GM12878 (cell line): ENCODE measurements around the gene RPS6KA2. TPM values are rescaled to one million over a fixed set of nuclear protein-coding genes. Genes with fewer than 3 reads are reported as not detected.

Source experiments
- BCL11A ChIP-seq: IDR thresholded peaks from 2 replicates; pipeline ENCODE4 v1.6.1; 2011; ENCODE audit warnings: low read depth, low read length
- BHLHE40 ChIP-seq, 2 experiments: fragments of 450-650 bp in 1 of 2; IDR thresholded peaks; 2 replicates each; pipeline ENCODE4 v1.6.1; 2011 to 2017; ENCODE audit warnings: low read depth in 2 of 2, borderline replicate concordance in 1 of 2, improper control_type of control experiment in 1 of 2, low read length in 1 of 2, mild to moderate bottlenecking in 1 of 2
- BMI1 ChIP-seq: fragments of 450-650 bp; IDR thresholded peaks from 2 replicates; pipeline ENCODE4 v1.6.1; 2016; ENCODE audit warnings: mild to moderate bottlenecking, moderate library complexity, borderline replicate concordance
- CREM ChIP-seq: IDR thresholded peaks from 2 replicates; pipeline ENCODE4 v1.6.1; 2014; ENCODE audit warnings: antibody characterized with exemption, low read depth
- EZH2 ChIP-seq: IDR thresholded peaks from 2 replicates; pipeline ENCODE4 v1.6.1; 2012; ENCODE audit warnings: low read depth, mild to moderate bottlenecking, control low read depth, inconsistent platforms, low read length, borderline replicate concordance; ENCODE audit not compliant: control insufficient read depth
- POLR2AphosphoS5 ChIP-seq: IDR thresholded peaks from 2 replicates; pipeline ENCODE4 v1.6.1; 2011; ENCODE audit warnings: mild to moderate bottlenecking, low read length, inconsistent platforms
- SPI1 ChIP-seq: IDR thresholded peaks from 2 replicates; pipeline ENCODE4 v1.6.1; 2011; ENCODE audit warnings: low read depth, mild to moderate bottlenecking, low read length, moderate library complexity, borderline replicate concordance; ENCODE audit not compliant: insufficient read depth
- SUPT20H ChIP-seq: IDR thresholded peaks from 2 replicates; pipeline ENCODE4 v1.6.1; 2011; ENCODE audit warnings: low read depth, mild to moderate bottlenecking, low read length, moderate library complexity, borderline replicate concordance; ENCODE audit not compliant: control insufficient read depth
- SUZ12 ChIP-seq: fragments of 200-600 bp; sonication (generic); IDR thresholded peaks from one replicate; pipeline ENCODE4 v1.6.1; 2018; ENCODE audit warnings: antibody characterized with exemption, mild to moderate bottlenecking; ENCODE audit not compliant: unreplicated experiment
- USF2 ChIP-seq: IDR thresholded peaks from 2 replicates; pipeline ENCODE4 v1.6.1; 2011; ENCODE audit warnings: low read depth, low read length, improper control_type of control experiment, borderline replicate concordance
- ZNF207 ChIP-seq: fragments of 450-650 bp; IDR thresholded peaks from 2 replicates; pipeline ENCODE4 v1.6.1; 2014; ENCODE audit warnings: antibody characterized with exemption, mild to moderate bottlenecking, borderline replicate concordance
- ZNF687 ChIP-seq: fragments of 450-650 bp; IDR thresholded peaks from 2 replicates; pipeline ENCODE4 v1.6.1; 2017; ENCODE audit warnings: mild to moderate bottlenecking, moderate library complexity
- polyA plus RNA-seq, 11 experiments: library from polyadenylated mRNA; depleted of rRNA in 4 of 11; unstranded in 6 of 11; stranded (reverse) in 5 of 11; fragments of >200 nt; fragmentation: Nextera tagmentation in 4 of 11; fragmentation: Illumina TruSeq in 1 of 11; extraction: Ambion mirVana in 4 of 11; extraction: Trizol in 1 of 11; gene quantifications; 1 replicate in 1 of 11; 2 replicates in 10 of 11; pipeline versions ENCODE4 v1.2.1 to v1.2.3, GENCODE V29; 2011 to 2016; ENCODE audit warnings: inconsistent platforms in 2 of 11, missing spikeins in 2 of 11, low read depth in 1 of 11
- total RNA-seq, 4 experiments: library from RNA; depleted of rRNA in 3 of 4; stranded (reverse); fragments of >200 nt in 3 of 4; fragmentation: Illumina TruSeq in 1 of 4; extraction: Trizol in 1 of 4; gene quantifications; 2 replicates each; pipeline versions ENCODE4 v1.2.1 to v1.2.3, GENCODE V29; 2013 to 2021

Gene RPS6KA2
- total and polyA plus RNA-seq, 10 of the 15 experiments (the other 5 are each of a cell fraction or from before 2014, with no cell fraction given): 0.02 to 1.0 (median 0.22) TPM; not detected in 1

- TF ChIP-seq ZNF207 (no peak), BCL11A (no peak), POLR2AphosphoS5 (no peak), BHLHE40 (IDR thresholded peaks at IDR 0.05; ENCODE audit: borderline replicate concordance in 1 of 2, low read depth in 2 of 2, low read length in 1 of 2) (no peak), EZH2 (no peak), SUZ12 (no peak), BMI1 (no peak), SPI1 (no peak), ZNF687 (no peak), SUPT20H (no peak), CREM (no peak), USF2 (no peak)
- TF ChIP-seq, all 136 proteins: peak for 0
Observed at GRCh38 chr6:166578536-166579236, 48.4 kb downstream of the RPS6KA2 start (continued).
